K562 (cell line): Measurements from ENCODE around the gene ITGB1BP2.

Experiments used
- BRCA1 ChIP-seq, 2 experiments: fragments of 450-650 bp in 1 of 2; sonication (generic) in 1 of 2; formaldehyde crosslinking in 1 of 2; IDR thresholded peaks; 2 replicates each; pipeline versions ENCODE4 v1.5.0 to v1.6.1; 2017 to 2020; ENCODE audit warnings: mild to moderate bottlenecking in 1 of 2, missing genetic modification reagents in 1 of 2
- TF ChIP-seq, protein P1 (sequence below), 3 experiments: IDR thresholded peaks in 2 of 3; conservative IDR thresholded peaks in 1 of 3; 2 replicates each; pipeline ENCODE4 v1.5.1; 2011 to 2012; ENCODE audit warnings: low read length in 3 of 3, mild to moderate bottlenecking in 3 of 3, control low read depth in 2 of 3, improper control_type of control experiment in 1 of 3, inconsistent platforms in 1 of 3, low read depth in 1 of 3, mixed read lengths in 1 of 3, moderate library complexity in 1 of 3; ENCODE audit not compliant: insufficient read depth in 2 of 3

DNA sequence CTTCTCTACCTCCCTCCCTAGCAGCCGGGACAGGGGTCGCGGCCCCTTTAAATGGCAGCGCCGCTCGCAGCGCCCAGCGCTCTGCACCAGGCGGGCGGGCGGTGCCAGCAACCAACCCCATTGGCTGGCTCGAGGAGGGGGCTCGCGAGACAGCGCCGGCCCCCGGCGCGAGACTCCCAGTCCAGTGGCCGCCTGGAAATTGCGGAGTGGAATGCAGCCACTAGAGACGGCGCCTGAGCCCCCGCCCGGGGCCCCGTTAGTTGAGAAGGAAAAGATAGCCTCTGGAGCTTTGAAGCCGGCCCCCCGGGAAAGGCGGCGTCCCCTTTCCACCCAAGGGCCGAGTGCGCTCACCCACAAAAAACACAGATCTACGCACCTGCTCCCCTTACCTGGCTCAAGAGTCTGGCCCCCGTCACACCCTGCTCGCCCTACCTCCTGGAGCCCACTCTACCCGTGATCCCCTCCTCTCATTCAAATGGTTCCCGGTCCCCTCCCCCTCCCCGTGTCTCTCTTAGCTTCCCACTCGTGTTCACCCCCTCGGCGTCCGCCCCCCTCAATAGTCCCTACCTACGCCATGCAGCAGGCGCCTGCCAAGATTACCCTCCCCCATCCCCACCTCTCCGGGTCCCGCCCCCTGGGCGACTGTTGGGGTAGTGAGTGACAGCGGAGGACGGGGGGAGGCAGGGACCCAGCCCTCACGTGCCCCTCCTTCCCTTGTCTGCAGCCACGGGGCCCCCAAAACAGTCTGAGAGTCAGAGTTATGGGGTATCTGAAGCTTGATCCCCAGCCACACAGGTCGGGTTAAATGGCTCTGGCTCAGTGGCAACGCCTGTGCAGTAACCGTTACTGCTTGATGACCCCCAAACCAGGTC, 47.2 kb upstream of the ITGB1BP2 start, which contains the start of gene ZMYM3:
- TF ChIP-seq BRCA1 (IDR thresholded peaks at IDR 0.05) (no peak), BRCA1 (CRISPR knock-in tag; IDR thresholded peaks at IDR 0.05) (no peak)
- TF ChIP-seq, protein P1, sequence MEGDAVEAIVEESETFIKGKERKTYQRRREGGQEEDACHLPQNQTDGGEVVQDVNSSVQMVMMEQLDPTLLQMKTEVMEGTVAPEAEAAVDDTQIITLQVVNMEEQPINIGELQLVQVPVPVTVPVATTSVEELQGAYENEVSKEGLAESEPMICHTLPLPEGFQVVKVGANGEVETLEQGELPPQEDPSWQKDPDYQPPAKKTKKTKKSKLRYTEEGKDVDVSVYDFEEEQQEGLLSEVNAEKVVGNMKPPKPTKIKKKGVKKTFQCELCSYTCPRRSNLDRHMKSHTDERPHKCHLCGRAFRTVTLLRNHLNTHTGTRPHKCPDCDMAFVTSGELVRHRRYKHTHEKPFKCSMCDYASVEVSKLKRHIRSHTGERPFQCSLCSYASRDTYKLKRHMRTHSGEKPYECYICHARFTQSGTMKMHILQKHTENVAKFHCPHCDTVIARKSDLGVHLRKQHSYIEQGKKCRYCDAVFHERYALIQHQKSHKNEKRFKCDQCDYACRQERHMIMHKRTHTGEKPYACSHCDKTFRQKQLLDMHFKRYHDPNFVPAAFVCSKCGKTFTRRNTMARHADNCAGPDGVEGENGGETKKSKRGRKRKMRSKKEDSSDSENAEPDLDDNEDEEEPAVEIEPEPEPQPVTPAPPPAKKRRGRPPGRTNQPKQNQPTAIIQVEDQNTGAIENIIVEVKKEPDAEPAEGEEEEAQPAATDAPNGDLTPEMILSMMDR (IDR thresholded peaks at IDR 0.05 in 2 of 3, conservative IDR thresholded peaks at IDR 0.05 in 1 of 3; ENCODE audit: insufficient read depth in 2 of 3, low read depth in 1 of 3, low read length in 3 of 3) = no peak
